Stimulated activated CD8-positive, alpha-beta memory T cell treated with anti-CD3 and anti-CD28 coated beads, Interleukin-7, amount 100 ng/mL, for 1 hour (primary cell): ENCODE measurements around the gene FXN.

ENCODE experiments used
- DNase-seq, 2 donors: peaks; one replicate each; pipeline ENCODE4 v3.0.0-alpha.2; 2020; ENCODE audit warnings: low read depth in 2 of 2

The FXN gene

GRCh38 chr9:69140123-69140735, 104.7 kb downstream of the FXN start:
- DNase-seq = no peak

DNA sequence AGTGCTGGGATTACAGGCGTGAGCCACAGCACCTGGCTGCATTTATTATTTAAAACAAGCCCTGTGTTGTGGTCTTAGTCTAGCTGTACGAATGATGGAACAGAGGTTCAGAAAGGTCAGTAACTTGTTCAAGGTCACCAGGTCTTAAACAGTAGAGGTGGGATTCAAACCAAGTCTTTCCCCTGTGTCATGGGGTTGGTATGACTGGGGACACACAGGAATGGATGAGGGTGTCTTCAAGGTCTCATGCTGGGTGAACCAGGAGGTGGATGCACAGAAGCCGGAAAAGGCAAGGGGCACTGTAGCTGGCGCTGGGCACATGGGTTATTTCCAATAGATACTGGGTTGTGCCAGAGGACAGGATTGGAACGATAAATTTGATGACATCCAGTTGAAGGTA, 106.3 kb downstream of the FXN start:
- DNase-seq = no peak

DNA sequence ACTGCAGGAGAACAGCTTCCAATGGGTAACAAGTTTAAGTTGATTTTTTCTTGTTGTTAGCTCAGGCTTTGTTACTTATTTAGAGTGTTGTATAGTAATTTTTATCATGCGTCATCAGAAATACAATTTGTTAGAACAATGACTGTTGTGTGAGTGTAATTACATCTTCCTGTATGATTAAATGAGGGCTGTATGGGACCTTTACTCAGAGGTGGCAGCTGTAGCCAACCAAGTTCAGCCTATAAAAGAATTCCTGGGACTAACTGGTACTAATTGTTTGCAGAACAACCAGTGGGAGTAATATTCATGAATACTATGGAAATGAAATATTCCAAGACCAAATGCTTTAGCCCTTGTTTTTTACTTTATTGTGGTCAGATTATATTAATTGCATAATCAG, 107.7 kb downstream of the FXN start:
- no peak for DNase-seq

GRCh38 chr9:69145144-69145715, 109.7 kb downstream of the FXN start:
- no peak for DNase-seq

GRCh38 chr9:69147041-69147834, 111.7 kb downstream of the FXN start:
- DNase-seq = no peak

- no peak for DNase-seq
Observed at GRCh38 chr9:69149321-69149807, 113.8 kb downstream of the FXN start.
